Activated CD4-positive, alpha-beta T cell treated with anti-CD3 and anti-CD28 coated beads, Interleukin-2, amount 50 U/mL, for 48 hours (primary cell): Measurements from ENCODE around the gene GNAO1.

ENCODE experiments used
- DNase-seq, 2 experiments: peaks; one replicate each; pipeline ENCODE4 v3.0.0-alpha.2; 2020

GNAO1 gene

DNA sequence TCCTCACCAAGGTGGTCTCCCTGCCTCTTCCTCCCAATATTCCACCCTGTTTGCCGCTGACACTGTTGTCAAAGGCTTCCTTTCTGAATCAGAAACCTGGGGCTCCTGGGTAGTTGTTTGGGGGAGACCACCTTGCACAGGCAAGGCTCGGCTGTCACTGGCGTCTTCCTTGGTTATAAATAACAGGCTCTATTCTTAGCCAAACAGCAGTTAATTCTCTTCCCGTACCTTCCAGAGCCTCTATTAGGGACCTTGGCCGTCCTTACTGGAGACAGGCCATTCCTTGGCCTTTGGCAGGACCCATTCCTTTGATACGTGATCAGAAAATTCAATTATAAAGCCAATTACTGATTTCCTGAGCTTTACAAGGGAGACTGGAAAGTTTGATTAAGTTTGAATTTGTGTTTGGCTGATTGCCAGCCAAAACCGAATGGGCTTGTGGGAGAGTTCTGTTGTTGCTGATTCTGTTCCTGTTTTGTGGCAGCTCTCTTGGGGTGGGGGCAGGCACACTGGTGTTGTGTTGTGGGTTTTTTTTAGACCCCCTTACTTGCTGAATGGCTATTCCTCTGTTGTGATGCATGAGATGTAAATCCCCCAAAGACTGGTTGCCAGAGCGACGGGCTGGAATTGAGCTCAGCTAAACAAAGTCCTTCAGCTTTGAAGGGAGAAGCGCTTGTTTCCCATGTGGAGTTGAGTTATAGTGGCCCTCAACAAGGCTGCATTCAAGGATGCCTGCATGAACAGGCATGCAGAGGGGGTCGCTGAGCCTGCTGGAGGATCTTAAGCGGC lies 104.6 kb downstream of the GNAO1 start:
- no peak for DNase-seq

DNA sequence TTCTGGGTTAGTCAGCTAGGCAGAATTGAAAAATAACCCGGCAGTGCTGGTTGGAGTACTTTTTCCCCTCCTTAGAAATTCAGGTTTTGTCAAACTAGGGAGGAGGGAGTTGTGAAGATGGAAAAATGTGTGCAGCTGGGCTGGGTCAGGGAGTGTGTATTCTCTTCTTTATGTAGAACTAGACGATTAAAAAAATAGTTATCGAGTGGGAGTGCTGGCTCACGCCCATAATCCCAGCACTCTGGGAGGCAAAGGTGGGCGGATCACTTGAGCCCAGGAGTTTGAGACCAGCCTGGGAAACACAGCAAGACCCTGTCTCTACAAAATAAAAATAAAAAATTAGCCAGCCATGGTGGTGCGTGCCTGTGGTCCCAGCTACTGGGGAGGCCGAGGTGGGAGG lies 106.4 kb downstream of the GNAO1 start:
- no peak for DNase-seq

DNA sequence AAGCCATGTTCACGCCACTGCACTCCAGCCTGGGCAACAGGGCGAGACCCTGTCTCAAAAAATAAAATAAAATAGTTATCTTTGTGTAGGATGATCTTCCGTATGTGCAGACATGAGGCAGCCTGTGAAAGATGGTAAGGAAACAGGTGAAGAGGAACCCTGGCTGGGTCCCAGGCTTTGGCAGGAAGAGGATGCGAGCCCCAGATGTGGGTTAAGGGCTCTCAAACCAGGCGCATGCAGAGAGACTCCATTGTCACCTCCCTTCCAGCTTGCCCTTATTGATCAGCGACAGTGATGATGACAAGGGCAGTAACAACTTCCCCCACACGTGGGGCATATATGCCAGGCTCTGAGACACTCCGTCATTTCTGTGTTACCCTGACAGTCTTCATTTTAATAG lies 106.8 kb downstream of the GNAO1 start:
- no peak for DNase-seq

DNA sequence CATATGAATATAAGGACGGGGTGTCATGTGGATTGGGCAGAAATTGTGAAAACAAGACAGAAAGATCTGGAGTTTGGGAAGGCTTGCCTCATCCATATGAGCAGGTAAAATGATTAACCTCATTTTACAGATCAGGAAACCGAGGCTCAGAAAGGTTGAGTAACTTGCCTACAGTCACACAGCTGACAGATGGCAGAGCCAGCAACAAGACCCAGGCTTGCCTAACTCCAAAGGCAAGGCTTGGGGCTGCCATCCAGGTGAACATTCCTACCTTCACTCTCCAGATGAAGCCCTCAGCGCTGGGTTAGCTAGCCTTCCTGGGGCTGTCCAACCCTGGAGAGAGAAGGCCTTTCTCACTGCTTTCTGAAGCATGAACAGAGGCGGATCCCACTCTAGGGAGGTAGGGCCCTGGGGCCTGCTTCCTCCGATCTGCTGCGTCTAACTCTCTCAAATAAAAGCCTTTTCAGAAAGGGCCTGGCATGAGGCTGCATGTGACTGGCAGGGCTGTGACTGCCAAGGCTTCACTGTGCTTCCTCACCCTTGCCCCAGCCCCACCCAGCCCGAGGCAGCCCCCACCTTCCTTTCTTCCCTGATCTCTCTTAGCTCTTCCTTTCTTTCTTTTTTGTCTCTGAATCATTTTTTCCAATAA lies 107.8 kb downstream of the GNAO1 start:
- DNase-seq, result no peak

DNA sequence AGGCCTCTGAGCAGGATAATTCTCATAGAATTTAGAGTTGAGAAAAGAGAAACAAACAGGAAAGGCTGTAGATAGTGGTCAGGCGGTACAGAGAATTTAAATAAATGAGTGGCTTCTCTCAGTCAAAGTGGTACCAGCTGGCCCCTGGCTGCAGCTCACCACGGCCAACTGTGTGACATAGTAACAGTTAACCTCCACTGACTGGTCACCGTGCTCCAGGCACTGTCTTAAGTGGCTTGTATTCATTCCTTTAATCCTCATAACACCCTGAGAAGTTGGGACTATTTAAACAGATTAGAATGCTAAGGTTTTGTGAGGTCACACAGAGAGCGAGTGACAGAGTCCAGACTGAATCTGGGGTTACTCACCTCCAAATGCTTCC lies 108.9 kb downstream of the GNAO1 start:
- no peak for DNase-seq

DNA sequence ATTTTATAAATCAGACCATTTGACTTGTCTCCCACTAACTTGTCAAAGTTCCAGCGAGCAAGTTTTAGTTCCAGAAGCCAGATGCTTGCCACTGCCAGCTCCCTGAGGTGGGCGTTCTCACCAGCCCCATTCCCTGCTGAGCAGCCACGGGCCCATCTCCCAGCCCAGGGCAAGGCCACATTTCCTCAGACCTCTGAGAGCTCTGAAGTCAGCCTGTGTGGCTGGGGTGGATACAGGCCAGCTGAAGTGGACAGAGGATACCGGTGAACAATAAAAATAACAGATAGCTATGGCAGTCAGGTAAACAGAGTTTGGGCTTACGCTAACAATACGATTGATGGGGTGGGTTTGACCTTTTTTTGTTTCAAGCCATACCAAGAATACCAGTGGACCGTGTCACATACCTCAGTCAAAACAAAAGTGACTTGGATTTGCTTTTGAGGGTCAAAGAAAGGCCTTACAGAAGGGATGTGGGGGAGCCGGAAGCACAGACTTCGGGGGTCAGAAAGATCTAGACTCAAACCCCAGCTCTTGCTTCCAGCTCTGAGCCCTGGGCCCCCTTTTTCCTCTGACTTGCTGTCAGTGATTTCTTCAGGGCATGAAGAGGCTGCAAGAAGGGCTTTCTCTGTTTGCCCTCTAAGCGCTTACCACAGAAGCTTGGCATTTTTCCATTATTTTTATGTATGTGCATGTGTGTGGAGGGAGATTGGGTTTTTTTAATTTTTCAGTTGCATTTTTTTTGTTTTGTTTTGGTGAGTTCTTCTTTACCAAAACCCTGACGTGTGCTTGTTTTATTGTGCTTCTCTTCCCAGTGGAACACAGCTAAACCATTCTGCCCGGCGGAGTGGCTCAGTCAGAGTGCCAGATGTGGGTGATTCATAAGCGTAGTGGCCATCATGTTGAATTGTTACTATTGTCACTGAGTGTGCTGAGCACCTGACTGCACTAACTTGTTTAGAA lies 109.9 kb downstream of the GNAO1 start:
- DNase-seq, result no peak

DNA sequence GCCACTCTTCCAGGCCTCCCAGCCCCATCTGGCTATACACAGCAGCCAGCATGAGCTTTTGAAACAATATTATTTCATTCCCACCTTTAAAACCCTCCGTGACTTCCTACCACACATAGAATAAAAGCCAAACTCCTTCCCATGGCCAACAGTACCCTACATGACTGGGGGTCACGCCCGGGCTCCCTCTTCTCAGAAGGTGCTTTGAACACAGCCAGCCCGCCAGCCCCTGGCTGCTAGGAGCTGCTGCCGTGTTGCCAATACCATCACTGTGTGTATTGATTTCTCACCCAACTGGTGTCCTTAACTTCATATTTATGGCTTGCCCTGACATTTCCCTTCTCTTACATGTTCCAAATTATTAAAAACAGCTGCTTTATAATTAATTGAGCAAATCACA lies 111.2 kb downstream of the GNAO1 start:
- no peak for DNase-seq

DNA sequence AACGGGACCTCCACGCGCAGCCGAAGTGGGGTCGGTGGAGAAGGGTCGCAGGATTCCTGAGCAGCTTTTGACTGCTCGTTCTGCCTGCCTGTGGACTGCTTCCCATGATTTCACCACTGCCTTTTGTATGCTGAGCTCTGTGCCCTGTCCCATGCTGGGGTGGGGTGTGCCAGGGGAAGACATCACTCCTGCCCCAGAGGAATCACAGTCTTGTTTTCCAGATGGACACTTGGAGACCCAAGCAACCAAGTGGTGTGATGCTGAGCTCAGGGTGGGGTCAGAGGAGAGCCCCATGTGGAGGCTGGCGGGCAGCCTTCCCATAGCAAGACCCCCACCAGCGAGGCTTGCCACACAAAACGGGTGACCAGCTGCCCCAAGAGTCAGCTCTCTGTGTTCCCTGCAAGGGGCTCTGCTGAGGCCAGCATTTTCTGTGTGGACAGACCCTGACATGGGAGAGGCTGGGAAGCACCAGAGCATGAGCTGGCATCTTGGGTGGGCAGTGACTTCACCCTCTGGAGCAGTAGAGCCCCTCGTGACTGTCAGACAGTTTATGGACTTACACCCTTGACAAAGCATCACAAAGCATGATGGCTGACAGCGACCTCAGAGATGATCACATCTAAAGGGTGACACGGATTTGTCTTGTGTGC lies 111.9 kb downstream of the GNAO1 start:
- no peak for DNase-seq

DNA sequence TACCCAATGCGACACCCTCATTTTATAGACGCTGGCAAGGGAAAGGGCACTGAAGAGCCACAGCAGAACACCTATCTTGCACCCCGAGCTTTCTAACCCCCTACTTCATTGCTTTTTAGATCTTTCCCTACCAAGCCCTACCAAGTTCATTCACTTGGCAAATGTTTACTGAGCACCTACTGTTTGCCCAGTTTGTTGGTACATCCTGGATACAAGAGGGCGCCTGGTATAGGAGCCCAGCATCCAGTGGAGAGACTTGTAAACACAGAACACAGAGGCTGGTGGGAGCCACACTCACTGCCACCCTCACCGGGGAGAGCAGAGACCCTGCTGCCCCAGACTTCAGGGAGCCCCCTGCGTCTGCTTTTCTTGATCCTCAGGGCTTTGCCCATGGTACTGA lies 112.6 kb downstream of the GNAO1 start:
- no peak for DNase-seq

DNA sequence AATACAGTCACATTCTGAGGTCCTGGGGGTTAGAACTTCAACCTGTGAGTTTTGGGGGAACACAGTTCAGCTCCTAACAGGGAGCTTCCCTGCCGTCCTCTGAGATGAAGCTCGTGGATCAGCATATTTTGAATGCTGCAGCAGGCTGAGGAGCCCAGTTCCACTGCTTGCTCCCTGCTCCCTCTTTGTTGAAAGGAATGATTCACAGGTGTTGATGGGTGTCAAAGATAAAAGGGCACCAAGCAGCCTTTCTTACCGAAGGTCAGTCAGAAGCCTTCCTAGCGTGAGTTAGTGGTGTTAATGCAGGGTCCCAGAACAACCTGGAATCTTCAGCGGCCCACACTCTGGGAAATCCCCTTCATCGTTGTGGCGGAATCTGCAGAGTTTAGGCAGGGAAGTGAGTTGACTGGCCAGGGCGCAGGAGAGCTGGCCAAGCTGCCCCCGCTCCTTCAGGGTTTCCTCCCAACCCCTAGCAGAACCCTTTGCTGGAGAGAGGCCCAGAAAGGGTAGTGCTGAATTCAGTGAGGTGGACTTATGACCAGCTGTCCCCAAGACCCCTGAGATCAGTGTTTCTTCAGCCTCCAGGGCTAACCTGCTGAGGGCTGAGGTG lies 114.8 kb downstream of the GNAO1 start:
- DNase-seq, result no peak

DNA sequence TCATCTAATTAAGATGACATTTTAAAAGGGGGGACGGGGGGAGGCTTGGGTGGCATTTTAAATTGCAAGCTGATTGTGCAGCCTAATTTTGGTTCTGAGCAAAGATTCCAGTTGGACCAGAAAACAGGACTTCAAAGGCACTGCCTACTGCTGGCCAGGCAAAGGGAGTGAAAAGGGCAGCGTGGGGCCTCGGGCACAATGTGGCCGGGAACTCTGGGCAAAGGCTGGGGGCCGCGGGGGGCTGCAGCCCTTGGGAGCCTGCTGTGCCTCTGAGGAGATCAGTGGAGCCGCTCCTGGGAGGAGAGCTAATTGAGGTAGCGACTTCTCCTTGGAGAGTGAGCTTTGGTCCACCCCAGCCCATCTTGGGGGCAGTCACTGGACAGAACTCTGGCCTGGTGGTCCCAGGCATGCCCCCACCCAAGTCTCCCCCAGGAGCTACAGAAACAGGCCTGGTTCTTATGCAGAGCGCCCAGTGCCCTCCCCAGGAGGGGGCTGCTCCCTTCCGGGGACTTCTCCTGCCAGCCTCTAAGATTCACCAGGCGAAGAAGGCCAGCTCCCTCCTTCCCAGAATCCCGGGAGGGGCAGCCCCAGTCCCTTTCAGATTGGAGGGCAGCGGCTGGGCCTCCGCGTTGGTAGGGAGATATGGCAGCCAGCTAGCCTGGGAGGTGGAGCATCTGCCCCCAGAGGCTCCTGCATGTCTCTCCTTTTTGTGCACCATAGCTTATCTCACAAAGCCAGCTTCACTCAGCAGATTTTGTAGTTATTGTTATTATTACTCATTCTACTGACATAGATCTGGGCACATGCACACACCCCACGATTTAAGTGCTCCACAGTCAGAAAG lies 115.6 kb downstream of the GNAO1 start:
- no peak for DNase-seq

DNA sequence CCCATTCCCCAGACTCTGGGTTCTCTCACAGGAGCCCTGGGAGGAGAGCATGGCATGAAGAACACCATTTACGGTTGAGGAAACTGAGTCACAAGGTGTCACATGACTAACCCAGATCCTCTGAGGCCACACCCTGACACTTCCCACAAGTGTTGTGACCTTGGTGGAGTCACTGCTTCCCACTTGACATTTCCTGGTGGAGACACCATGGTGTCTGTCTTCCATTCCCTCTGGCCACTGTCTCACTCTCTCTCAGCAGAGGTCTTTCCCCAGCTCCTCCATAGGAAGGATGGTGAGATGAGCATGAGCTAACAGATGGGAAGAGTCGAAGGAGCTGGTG lies 116.2 kb downstream of the GNAO1 start:
- no peak for DNase-seq

DNA sequence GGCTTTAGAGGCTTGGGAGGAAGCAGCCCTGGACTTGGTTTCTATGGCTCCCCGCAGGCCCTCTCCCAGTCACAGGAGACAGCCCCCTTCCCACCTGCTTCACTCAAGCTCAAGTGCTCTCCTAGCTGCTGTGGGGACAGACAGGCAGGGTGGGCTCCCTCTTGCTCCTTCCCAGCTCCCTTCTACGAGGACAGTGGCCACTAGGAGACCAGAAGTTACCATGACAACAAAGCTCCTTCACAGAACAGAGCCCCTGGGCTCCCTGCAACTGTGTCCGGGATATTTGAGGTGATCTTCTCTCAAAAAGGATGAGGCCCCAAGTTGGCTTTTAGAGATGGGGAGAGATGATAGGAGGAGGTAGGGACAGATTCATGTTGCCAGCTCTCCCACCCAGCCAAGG lies 117.7 kb downstream of the GNAO1 start:
- no peak for DNase-seq

DNA sequence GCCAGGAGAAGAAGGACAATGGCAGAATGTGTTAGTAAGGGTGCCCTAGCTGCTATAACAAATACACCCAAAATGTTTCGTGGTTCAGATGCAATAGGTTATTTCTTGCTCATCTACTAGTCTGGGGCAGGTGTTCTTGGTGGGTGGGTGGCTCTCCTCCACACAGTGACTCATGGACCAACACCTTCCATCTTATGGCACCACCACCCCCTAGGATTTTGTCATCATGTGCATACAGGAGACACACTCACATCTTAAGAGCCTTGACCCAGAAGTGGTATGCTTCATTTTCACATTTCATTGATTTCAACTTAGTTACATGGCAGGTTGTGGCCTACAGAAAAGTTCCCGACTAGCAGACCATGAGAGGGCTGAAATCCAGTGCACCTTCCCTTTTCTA lies 119.4 kb downstream of the GNAO1 start:
- DNase-seq, result no peak

DNA sequence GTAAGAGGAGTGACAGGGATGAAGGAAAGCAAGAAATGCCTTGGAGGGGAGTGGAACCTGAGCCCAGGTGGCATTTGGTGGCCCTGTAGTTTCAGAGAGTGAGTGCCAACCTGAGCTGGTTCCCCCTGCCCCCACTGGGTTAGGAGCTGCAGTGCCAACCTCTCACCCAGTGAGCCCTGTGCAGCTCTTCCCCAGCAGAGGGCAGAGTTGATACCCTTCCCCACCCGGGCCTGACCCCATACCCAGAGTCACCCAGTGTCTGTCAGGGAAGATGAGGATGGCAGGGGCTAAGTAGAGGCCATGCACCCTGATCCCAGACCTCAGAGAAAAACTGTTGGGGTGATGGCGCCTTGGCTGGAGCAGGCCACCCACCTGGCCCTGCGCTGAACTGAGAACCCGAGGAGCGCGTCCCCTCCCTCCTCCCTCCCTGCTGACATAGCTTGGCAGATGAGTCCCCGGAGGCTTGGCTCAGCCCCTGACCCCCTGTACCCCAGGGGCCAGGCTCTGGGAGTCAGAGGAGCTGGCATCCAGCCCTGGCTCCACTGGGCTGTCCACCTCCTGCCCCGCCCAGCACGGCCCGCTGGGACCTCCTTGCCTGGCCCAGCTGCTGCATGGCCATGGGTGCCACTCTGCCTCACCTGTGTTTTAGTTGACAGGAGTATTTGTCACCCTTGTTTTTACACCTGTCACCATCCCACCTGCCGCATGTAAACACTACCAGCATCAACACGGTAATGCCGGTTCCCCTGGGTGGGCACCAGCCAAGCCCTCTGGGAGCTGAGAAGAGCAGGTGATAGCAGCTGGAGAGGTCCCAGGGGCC lies 120.1 kb downstream of the GNAO1 start:
- no peak for DNase-seq

DNA sequence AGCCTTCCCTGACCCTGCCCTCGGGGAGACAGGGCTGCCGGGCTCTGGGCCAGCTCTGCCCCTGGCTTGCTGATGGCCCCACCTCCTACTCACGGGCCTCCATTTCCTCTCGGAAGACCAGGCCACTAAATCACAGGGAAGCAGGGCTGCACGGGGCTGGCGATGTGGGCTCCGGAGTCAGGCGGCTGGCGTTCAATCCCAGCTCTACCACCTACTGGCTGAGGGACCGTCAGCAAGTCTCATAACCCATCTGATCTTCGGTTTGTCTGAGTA lies 120.7 kb downstream of the GNAO1 start:
- no peak for DNase-seq

DNA sequence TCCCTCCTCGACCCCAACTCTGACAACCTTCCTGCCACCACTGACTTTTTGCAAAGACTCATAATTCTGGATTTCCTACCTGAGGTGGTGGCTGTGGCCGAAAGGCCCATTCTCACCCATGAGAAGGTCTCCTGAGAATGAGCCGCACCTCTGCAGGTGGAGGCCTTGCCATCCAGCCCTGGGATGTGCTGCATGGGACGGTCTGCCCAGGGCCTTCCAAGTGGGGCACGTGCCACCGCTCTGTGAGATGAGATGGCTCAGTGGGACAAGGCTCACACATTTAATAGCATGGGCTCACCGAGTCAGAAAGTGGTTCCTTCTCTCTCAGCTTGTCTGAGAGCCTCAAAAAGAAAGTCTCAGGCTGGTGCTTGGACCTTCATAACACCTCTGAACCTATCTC lies 121.3 kb downstream of the GNAO1 start:
- no peak for DNase-seq

DNA sequence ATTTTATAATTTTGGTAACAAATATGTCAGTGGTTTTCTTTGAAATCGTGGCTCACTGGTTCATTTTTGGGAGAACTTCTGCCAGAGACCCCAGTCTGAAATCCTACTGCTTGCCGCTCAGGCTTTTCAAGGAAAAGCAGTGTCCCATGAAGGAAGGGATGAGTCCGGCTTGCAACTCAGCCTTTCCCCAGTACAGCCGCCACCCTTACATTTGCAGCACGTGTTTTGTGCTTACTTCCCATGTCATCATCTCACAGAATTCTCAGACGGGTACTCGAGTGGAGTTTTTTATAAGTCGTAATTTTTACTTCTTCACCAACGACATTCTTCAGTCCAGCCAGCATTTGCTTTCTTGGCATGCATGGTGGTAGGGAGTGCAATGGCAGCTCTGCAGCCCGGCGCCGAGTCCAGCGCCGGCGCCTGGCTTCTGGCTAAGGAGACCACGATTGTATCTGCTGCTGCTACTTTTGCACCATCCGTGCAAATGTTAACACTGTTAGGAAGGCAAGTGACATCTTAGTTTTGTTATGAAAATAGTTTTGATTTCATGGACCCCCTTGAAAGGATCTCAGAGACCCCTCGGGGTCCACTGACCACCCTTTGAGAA lies 123.1 kb downstream of the GNAO1 start:
- DNase-seq, result no peak

DNA sequence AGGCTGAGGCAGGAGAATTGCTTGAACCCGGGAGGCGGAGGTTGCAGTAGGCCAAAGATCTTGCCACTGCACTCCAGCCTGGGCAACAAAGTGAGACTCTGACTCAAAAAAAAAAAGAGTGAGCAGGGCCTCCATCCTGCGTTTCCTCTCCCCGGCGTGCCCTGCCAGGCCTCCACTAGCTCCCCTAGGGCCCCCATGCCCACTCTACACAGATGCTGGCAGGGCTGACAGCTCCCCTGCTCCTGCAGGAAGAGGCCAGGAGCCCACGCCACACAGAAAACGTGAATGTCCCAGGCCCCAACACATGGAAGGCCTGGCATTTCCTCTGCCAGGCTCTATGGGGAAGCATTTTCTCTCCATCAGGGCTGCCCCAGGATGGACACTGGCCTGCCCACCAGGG lies 124.7 kb downstream of the GNAO1 start:
- no peak for DNase-seq

DNA sequence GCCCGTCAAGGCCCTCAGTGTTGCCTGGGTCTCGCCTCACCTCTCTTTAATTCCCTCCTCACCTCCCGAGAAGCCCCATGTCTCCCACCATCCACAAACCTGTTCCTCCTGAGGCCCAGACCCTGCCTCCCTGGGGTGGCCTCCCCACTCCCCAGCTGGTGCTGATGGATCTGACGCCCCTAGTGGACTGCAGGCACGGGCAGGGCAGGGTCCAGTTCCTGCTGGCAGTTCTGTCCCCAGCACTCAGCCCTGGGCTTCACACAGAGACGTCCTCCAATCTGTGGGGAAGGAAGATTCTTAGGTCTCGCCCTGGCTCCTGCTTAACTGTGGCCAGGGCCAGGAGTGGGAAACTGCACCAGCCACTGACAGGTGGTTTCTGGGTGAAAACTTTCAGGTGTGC lies 125.3 kb downstream of the GNAO1 start:
- DNase-seq, result no peak
